CD4-positive, alpha-beta T cell treated with Interleukin-2 at 100 ng/mL for 4 hours (primary cell): ENCODE data around the gene MOGAT2.

Experiments used
- DNase-seq: peaks from one replicate; pipeline ENCODE4 v3.0.0-alpha.2; 2020; ENCODE audit warnings: low spot score

MOGAT2 gene

DNA sequence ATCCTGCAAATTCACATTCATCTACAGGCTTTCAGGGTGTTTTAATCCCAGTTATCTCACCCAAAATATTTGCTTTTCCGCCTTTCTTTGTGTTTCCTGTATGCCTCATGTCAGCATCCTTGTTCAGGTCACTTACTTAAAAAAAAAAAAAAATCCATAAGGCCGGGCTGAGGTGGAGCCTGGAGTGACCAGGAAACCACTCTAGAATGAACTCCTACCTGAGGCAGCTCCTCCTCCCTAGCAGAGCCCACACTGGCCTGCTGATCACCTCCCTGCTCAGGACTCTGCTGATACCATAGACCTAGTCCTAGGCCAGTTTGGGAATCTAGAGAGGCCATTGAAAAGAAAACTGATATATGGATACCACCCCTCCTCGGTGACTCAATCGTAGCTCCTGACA, 42.2 kb downstream of the MOGAT2 start:
- no peak for DNase-seq

GRCh38 chr11:75760243-75760642, 42.6 kb downstream of the MOGAT2 start:
- no peak for DNase-seq

- DNase-seq: no peak
These were observed 43.3 kb downstream of the MOGAT2 start for GRCh38 chr11:75760710-75761493.

GRCh38 chr11:75762158-75762557, 44.5 kb downstream of the MOGAT2 start:
- no peak for DNase-seq

DNA sequence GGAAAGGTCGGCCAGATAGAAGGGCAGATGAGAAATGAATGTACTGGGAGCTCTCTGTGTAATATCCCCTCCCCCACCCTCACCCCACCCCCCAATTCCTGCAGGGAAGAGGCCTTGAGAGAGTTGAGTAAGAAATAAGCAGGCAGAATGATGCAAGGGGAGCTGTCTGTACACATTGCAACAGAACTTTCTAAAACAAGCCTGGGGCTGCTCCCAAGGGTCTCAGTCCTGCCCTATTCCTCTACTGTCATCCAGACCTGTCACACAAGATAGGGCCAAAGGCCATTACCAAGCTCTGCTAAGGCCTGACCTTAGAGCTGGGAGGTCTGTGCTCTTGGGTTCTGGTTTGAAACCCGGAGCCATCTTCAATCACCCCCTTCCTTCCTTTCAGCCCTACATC, 45.2 kb downstream of the MOGAT2 start:
- no peak for DNase-seq

- no peak for DNase-seq
These were observed 46.2 kb downstream of the MOGAT2 start for GRCh38 chr11:75763846-75764245.

- no peak for DNase-seq
These were observed 47.5 kb downstream of the MOGAT2 start for GRCh38 chr11:75765116-75765515.

DNA sequence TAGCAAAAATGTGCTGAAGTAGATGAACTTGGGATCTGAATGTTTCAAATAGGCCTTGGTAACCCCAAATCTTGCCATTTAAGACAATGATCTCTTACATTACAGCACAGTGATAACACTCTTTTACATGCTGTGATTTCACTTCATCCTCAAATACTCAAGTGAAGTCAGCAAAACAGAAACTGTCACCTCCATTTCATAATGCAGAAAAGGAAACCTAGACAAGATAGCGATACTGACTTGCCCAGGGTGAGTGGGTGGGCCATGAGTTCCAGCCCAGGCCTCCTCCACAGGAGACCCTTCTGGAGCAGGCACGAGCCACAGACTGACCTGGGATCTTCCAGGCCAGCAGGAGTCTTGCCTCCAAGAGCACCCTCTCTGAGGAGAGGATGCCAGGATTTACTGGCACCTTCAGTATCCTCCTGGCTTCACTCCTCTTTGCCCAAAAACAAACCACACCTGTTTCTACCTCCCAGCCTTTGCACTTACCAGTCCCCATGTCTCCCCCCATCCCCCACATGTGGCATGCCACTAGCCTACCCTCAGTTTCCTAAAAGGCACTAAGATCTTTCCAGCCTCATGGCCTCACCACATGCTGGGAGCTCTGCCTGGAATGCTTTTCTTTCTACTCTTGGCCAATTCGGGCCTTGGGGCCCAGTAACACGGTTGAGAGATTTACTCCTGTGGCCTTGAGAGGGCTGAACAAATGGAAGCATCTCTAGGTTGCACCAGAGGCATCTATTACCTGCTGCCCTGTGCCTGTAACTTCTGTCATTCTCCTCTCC, 49.0 kb downstream of the MOGAT2 start:
- no peak for DNase-seq

DNA sequence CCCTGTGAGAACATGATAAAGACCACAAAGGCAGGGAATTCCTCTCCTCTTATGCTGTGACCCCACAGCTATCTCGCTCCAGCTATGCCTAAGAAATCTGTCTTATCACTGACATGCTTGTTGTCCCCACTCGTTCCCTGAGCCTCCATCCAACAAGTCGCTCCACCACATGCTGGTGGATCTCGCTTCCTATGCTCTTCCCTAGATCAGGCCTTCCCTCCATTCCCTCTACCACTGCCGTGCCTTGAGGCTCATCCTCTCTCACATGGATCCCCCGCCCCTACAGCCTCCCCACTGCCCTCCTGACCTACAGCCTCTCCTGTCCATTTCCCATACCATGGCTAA, 49.6 kb downstream of the MOGAT2 start:
- no peak for DNase-seq

- DNase-seq: no peak
These were observed 50.1 kb downstream of the MOGAT2 start for GRCh38 chr11:75767793-75768111.

DNA sequence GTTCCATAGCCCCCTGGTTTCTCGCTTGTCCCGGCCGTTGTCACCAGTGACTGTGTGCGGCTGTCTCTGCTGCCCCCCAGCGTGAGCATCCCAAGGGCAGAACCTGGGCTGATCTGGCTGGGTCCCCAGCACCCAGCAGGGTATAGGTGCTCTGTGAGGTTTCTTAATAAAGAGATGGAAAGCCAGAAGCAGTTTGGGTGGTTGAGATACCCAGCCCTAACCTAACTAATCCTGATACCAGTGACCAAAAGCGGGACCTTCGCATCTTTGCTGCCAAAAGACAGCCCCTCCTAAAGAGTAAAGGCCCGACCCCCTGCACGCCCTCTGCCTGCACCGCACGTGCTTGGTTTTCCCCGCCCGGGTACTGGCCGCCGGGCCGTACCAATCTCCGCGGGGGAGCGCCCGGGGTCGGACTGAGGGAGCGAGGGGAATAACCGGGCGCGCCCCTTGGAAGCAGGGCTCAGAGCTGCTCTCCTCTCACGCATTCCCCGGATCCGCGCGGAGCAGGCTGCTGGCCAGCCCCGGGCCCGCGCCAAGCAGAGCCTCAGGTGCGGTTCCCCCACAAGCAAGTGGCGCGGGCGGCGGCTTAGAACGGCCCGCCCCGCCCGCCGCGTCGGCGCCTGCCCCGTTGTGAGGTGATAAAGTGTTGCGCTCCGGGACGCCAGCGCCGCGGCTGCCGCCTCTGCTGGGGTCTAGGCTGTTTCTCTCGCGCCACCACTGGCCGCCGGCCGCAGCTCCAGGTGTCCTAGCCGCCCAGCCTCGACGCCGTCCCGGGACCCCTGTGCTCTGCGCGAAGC, 50.7 kb downstream of the MOGAT2 start, which contains the start of gene DGAT2:
TSS of gene DGAT2 (plus strand) at position 667 of the 797 bp plus-strand sequence. CDS start 214 bp downstream, outside the sequence.
- DNase-seq: peak; percentile 62

- DNase-seq: no peak
These were observed 51.5 kb downstream of the MOGAT2 start for GRCh38 chr11:75768909-75769771.

- no peak for DNase-seq
These were observed 52.5 kb downstream of the MOGAT2 start for GRCh38 chr11:75770102-75770501.

DNA sequence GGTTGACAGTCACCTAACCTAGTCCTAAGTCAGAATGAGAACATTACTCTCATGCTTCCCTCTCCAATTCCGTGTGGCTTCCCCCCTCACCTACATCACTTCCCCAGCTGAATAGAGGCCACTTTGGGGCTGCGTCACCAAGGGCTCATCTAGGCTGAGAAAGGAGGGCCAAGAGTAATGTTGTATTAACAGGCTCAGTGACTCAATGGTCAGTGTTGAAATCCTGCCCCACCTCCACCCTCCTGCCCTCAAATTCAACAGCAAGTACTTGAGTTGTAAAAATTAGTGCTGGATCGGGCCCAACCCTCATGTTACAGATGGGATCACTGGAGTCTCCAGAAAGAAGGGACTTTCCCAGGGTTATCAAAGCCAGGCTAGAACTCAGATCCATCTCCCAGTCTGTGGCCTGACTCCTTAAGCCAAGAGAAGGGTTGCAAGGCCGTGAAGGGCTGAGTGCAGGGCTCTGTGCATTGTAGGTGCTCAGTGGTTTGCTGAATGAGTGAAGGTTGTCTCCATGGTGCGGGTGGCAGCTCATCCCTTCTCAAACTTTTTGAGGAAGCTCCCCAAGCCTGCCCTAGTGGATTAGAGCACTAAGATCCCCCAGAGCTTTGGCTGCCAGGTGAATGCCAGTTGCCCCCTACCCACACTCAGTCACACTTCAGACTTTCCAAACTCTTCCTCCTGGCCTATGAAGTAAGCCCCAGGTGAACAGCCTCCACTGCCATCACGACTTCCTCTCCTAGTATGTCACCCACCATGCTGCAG, 54.2 kb downstream of the MOGAT2 start:
- no peak for DNase-seq

DNA sequence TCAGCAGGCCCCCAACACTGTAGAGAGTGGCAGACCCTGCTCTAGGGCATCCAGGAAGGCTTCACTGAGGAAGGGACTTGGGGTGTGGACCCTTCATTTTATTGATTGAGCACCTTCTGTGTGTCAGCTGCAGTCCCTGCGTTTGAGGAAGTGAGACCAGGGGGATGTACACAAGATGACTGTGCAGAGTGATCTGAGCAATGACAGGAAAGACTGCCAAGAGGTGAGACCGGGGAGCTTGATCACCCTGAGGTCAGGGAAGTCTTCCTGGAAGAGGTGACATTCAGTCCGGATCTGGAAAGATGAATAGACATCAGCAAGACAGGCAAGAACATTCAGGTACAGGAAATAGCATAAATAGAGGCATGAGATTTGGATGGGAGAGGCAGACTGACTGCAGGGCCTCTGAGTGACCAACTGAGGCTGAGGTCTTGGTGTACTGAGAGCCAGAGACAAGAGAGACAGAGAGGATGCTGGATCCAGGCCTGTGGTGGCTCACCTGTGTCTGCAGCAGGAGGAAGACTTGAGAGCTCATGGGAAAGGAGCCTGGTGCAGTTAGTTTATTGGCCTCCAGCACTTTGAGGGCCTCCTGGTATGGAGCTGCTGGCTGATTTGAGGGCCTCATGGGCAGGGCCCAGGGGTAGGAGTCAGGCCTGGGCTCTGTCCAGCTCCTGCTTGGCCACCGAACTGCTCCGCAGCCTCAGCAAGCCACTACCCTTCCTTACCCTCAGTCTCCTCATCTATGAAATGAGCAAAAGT, 56.1 kb downstream of the MOGAT2 start:
- DNase-seq: no peak

DNA sequence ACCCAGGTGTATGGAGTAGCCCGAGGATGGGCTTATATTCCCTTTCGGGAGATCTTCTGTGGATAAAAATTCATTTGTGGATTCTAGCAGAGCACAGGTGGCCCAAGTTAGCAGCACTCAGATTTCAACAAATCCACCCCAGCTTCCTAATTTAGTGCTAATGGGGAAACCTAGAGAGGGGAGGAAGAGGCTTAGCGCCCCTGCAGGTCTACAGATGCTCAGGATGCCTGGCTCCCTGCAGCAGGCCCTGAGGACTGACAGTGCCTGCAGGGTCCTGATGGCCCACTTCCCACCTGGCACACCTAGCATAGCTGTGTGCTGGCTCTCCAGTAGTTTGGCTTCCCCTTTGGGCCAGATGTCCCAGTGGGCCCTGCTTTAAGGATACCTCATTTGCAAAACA, 57.4 kb downstream of the MOGAT2 start:
- DNase-seq: no peak

DNA sequence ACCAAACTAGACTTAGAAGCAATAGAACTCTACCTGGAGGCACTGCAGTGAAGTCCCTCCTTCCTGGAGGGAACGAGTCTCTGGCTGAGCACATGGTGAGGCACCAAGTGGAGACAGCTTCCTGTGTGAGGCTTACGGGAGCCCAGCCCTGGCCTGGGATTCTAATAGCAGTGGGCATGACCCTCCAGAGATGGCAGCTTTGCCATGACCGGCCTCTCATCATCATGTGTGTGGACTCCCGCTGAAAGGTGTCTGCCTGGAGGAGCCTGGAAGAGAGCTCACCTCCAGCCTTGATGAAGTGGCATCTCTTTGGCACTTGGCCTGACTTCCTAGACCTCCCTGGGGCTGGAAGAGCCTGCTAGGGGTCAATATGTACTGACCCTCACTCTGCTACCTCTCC, 58.9 kb downstream of the MOGAT2 start:
- DNase-seq: no peak

- DNase-seq: no peak
These were observed 59.9 kb downstream of the MOGAT2 start for GRCh38 chr11:75777461-75778110.

DNA sequence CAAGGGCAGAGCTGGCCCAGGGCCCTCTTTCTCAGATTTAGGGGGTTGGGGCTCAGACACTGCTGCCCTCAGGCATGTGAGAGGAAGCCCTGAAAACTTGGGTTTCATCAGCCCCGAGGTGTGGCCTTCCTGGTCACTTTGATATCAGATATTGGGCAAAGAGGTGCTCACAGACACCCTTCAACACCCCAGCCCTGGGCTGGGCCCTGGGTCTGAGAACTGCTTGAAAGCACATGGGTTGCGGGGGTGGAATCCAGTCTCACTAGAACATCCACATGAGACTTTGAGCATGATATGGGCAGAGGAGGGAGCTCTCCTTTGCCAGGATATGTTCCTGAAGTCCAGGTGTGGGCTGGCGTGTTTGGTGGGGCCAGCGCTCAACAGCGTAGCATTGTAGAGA, 61.3 kb downstream of the MOGAT2 start:
- DNase-seq: no peak

DNA sequence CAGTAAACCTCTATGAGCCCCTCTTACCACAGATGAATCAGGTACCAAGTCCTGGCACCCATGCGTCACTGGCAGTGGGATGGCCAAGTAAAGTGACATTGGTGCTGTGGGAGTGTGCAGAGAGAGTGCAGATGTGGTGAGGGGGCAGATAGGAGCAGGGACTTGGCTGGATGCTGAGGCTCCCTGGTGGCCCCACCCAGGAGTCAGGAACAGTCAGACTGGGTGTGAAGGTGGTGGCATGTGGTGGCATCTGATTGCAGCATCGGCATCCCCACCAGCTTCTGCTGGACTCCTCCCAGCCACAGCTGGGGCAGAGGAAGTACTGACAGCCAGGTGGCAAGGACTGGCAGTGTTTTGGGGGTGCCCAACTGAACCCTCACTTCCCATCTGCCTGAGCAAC, 62.3 kb downstream of the MOGAT2 start:
- DNase-seq: no peak
